AG04449 (cell line): ENCODE results near the gene TANGO2.

Experiments
- CTCF ChIA-PET: fragments of 350-600 bp; formaldehyde crosslinking; extraction: SDS; loops from one replicate; lab custom pipeline; 2021; ENCODE audit warnings: antibody characterized with exemption; lab: Yijun Ruan, JAX
- POLR2A ChIA-PET: fragments of 400-600, 350-600 bp; formaldehyde crosslinking; extraction: SDS; loops from one replicate; lab custom pipeline; 2020; ENCODE audit warnings: antibody characterized with exemption, inconsistent platforms; lab: Yijun Ruan, JAX
- DNase-seq: peaks from one replicate; pipeline ENCODE4 v3.0.0-alpha.2; 2010; ENCODE audit warnings: low read depth, low spot score
- H3K4me3 ChIP-seq: 2 replicates; pipeline ENCODE4 v1.5.1; 2011; ENCODE audit warnings: low read depth, mild to moderate bottlenecking, control low read depth, low read length
- CTCF ChIP-seq: IDR thresholded peaks from one replicate; pipeline ENCODE4 v1.5.1; 2011; ENCODE audit warnings: mild to moderate bottlenecking, moderate library complexity, low read length, control low read depth, inconsistent platforms; ENCODE audit not compliant: insufficient read depth; ENCODE audit errors: missing control alignments

TANGO2 gene

GRCh38 chr22:20056696-20057386 lies 35.9 kb downstream of the TANGO2 start:
- CTCF ChIA-PET: no interaction called here
- POLR2A ChIA-PET: no interaction called here
- no peak overlapping the region for H3K4me3 ChIP-seq
- no peak for TF ChIP-seq CTCF
- no peak for DNase-seq

GRCh38 chr22:20057596-20058268 lies 36.8 kb downstream of the TANGO2 start:
- H3K4me3 ChIP-seq: no peak overlapping the region
- no peak for TF ChIP-seq CTCF
- ChIA-PET POLR2A (no interaction called here), CTCF (no interaction called here)
- no peak for DNase-seq

GRCh38 chr22:20058989-20059770 lies 38.3 kb downstream of the TANGO2 start:
- no peak overlapping the region for H3K4me3 ChIP-seq
- no peak for TF ChIP-seq CTCF
- no peak for DNase-seq
- CTCF ChIA-PET: interaction anchor here (1.3 to 2.1 kb wide), 2 partner anchors 12 to 27 kb away, joined by 3 to 5 read pairs; no protein-coding TSS in a partner anchor
- POLR2A ChIA-PET: no interaction called here

- TF ChIP-seq CTCF: no peak
- no peak overlapping the region for H3K4me3 ChIP-seq
- DNase-seq: no peak
- ChIA-PET CTCF (interaction anchor here (1.3 kb wide), 1 partner anchor 11 kb away, joined by 3 read pairs; no protein-coding TSS in a partner anchor), POLR2A (no interaction called here)
Measured at GRCh38 chr22:20060700-20061480, 40.0 kb downstream of the TANGO2 start.

- CTCF ChIA-PET: no interaction called here
- DNase-seq: no peak
- TF ChIP-seq CTCF: no peak
- H3K4me3 ChIP-seq: no peak overlapping the region
- POLR2A ChIA-PET: no interaction called here
Measured at GRCh38 chr22:20061481-20061861, 40.6 kb downstream of the TANGO2 start.
